HG03039 (cell line): ENCODE measurements around the gene BIN2.
A peak's percentile ranks its signal among the peaks of the same experiment; 100 is the strongest.

ENCODE experiments used
- ATAC-seq: cut with Tn5 transposase; IDR thresholded peaks from one replicate; pipeline ENCODE4 v1.9.1; 2021; ENCODE audit warnings: mild to moderate bottlenecking, moderate library complexity; ENCODE audit not compliant: unreplicated experiment

The BIN2 gene

DNA sequence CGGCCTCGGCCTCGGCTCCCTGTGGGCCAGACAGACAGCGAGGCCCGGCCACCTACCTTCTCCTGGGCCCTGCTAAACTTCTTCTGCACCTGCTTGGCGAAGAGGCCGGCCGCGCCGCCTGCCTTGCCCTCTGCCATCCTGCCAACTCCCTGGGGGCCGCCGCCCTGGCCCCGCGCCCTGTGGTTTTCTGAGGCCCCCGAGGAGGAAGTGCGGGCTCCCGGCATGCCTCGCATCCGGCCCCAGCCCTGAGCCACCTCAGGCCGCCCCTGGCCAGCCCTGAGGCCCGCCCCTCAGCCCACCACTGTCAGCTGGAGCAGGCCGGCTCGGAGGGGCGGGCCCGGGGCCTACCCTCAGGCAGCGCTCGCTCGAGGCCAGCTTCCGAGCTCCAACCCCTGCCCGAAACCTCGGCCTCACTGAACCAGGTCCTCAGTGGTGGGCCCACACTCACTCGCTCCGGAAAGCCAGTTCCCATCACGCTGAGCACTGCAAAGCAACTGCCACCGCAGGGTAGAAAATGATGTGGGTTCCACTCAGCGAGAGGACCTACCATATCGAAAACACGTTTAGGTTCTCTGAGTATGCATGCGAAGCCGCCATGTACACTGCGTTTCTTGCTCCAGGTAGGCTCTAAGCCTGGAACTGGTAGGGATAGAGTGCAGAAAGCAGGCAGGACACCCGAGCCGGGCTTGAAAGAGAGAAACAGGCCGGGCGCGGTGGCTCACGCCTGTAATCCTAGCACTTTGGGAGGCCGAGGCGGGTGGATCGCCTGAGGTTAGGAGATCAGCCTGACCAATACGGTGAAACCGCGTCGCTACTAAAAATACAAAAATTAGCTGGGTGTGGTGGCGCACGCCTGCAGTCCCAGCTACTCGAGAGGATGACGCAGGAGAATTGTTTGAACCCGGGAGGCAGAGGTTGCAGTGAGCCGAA is at the start of gene BIN2:
Gene BIN2 (minus strand): TSS at position 209 of the 930 bp plus-strand sequence. CDS start 72 bp downstream, at position 137.
- ATAC-seq: peak; percentile 42

DNA sequence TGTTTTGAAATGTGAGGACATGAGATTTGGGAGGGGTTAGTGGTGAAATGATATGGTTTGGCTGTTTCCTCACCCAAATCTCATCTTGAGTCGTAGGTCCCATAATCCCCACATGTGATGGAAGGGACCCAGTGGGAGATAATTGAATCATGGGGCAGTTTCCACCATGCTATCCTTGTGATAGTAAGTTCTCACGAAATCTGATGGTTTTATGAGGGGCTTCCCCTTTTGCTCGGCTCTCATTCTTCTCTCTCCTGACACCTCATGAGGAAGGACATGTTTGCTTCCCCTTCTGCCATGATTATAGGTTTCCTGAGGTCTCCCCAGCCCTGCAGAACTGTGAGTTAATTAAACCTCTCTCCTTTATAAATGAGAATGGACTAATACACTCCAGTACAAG is 49.2 kb upstream of the BIN2 start:
- no peak for ATAC-seq

DNA sequence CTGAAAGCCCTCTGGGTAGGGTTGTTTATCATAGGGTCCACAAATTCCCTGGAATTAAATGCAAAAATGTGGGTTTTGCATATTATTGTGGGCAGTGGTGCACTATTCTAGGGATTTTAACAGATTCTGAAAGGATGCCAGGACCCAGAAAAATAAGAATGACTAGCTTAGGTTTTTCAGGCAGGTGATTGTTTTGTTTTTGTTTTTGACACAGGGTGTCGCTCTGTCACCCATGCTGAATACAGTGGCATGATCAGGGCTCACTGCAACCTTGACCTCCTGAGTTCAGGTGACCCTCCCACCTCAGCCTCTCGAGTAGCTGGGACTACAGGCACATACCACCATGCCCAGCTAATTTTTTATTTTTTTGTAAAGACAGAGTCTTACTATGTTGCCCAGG is 48.0 kb upstream of the BIN2 start:
- no peak for ATAC-seq

DNA sequence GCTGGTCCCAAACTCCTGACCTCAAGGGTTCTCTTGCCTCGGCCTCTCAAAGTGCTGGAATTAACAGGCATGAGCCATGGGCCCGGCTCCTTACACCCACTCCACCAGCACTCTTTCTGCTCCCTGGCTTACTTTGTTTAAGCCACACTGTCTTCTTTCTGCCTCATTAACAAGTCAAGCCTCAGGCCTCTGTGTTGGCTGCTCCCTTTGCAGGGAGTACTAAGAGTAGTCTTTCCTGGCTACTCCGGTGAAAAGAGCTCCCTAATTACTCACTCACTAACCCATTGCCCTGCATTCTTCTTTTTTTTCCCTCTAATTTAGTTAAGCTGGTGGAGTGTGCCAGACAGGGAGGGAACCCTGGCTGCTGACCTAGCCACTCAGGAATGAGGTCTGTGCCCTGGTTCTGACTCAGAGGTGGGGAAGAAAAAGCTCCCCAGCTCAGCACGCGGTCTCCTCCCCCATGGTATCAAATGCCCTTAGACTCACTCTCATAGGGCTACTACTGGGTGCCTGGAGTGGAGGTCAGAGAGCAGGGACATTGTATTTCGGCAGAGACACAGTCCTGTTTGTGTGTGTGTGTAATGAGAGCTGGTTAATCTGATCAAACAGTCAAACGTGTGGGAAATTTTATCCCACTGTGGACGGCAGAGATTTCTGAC is 47.5 kb upstream of the BIN2 start:
- ATAC-seq: no peak

DNA sequence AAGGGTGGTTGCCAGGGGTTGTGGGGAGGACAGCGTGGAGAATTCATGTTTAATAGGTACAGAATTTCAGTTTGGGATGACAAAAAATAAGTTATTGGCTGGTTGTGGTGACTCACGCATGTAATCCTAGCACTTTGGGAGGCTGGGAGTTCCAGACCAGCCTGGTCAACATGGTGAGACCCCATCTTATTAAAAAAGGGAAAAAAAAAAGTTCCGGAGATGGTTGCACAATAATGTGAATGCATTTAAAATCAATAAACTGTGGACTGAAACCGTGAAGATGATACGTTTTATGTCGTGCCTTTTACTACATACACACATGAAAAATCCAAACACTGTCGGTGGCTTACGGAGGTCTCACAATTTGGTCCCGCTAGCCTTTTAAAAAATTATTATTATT is 46.7 kb upstream of the BIN2 start:
- no peak for ATAC-seq

DNA sequence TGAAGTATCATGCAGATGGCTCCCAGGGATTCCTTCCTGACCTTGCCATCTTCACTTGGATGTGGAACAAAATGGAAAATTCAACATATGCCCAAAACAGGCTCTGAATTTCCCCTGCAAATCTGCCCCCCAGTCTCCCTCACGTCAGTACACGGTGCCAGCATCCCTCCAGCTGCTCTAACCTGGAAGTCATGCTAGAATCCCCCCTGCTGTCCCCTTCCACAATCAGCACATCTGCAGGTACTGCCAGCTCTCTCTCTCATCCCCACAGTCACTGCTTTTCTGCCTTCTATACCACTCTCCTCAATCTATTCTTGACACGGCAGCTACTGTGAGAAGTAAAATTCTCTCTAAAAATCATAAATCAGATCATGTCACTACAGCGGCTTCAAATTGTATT is 45.6 kb upstream of the BIN2 start:
- ATAC-seq: no peak

DNA sequence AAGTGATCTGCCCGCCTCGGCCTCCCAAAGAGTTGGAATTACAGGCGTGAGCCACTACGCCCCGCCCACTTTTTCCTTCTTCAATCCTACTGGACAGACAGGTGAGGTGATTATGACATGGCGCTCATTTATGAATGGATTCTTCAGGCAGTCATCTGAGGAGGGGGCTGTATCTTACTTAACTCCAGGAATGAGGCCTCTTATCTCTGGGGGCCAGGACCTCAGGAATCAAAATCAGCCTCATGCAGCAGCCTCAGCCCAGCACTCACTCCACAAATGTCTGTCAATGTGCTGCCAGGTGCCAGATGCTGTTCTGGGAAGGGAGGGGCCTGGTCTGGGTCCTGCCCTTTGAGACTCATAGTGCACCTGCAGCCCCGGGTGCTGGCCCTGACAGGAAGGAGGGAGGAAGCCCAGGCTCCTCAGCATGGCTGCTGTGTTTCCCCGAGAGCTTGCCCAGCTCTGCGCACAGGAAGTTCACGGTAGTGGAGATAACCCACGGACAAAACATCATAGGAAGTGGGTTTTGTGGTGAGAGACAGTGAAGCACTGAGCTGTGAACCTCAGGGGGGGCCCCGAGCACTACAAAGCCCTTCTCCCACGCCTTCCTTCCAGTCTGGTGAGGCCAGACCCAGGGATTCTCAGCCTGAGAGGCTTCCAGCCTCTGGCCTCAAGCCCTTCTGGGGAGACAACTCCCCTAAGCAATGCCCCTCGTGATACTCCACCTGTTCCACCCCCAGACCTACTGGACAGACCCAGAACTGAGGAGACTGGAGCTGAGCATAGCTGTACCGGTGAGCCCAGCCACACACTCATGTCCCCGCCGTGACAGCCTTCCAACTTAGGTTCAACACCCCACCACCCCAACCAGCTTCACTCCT is 44.9 kb upstream of the BIN2 start:
- peak; percentile 94 for ATAC-seq

DNA sequence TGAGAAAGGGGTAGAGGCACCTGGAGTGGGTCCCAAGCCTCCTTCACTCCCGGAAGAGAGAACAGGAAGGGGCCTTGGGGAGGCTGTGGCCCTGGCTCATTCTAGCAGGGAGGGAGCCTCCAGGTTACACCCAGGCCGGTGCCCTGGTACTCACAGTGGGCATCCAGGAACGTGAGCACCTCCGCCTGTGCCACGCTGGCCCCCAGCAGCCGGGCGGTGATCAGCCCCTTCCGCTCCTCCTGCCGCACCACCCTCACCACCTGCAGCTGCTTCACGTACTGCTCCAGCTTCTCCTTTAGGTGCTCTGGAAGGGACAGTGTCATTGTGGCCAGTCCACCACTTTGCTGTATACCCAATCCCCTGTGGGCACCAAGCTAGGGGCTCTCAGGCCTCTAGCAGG is 41.3 kb upstream of the BIN2 start:
- no peak for ATAC-seq

DNA sequence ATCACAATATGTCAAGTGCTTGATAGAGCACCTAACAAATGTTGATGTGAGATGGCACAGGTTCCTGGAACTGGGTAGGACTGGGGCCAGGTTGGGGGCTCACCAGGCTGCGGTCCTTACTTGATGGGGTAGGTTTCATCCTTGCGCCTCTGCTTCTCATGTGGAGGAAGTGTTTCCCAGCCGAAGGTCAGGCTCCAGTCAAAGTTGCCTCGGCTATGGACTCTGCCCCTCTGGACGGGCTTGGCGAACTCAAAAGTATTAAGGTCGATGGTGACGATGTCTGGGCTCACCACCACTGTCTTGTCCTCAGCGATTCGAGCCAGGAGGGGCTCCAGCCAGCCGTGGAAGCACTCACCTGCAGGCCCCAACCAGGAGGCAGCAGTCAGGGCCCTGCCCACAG is 40.0 kb upstream of the BIN2 start:
- ATAC-seq: no peak

DNA sequence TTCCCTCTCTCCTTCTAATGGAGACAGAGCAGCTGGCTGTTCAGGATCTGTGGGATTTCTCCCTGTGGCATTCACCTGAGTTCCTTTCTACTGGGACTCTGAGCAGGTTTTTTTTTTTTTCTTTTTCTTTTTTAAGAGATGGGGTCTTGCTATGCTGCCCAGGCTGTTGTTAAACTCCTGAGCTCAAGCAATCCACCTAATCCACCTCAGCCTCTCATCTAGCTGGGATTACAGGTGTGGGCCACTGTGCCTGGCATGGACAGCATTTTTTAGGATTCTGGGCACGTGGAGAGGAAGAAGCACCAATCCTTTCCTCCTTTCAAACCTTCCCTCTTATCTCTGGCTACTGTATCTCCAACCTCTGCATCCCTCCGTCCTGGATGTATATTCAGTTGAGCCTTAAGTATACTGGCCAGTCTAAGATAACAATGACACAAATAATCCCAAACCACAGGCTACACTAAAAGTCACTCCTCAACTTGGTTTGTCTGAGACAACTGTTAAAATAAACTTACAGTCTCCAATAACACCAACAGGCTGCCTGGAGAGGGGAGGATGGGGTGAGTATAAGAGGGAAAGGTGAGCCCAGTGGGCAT is 38.9 kb upstream of the BIN2 start:
- no peak for ATAC-seq

DNA sequence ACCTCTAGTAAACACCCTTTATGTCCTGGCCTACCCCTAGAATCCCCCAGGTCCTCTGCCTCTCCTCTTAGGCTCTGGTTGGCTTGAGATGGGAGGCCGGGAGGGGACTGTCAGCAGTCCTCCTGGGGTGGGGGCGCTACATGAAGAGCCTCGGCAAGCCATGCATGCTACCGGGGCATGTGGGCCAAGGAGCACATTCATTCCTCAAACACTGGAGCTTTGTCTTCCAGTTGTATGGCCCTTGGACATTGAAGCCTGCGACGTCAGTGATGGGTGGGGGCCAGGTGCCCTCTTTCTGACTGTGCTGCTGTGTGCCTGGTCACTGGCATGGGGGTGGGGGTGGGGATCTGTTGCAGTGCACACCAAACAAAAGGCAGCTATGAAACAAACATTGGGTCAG is 38.3 kb upstream of the BIN2 start:
- ATAC-seq: no peak

DNA sequence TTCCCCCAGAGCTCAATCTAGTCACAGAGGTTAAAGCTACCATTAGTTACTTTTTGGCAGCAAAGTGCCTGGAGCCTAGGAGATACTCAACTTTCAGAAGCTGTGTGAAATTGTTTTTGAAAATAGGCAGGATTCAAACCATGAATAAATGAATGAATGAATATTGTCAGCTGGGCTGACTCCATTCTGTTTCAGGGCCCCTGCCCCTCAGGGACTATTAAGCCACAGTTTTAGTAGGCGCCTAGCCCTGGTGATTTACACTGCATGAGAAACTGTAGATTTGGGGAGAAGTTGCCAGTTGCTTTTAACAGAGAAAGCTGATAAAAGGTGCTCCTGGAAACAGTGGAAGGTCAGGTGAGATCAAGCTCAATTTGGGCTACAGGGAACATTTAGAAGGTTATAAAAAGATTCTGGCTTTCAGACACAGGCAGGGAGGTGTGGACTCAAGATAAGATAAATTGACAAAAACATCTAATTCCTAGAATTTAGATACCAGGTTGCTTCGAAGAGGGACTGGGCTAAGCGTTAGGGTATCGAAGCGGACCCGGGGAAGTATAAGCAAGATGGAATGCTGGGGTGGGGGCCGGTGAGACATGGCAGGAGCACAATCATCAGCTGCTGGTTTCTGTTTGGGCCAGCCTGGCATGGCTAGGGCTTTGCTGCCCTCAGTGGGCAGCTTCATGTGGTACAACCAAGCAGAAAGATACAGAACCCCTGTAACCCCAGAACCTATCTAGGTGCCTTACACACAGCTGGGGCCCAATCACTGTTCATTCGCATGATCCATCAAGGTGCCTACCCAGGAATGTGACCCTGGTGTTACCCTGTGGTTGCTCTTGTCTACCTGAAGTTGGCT is 37.4 kb upstream of the BIN2 start:
- no peak for ATAC-seq

DNA sequence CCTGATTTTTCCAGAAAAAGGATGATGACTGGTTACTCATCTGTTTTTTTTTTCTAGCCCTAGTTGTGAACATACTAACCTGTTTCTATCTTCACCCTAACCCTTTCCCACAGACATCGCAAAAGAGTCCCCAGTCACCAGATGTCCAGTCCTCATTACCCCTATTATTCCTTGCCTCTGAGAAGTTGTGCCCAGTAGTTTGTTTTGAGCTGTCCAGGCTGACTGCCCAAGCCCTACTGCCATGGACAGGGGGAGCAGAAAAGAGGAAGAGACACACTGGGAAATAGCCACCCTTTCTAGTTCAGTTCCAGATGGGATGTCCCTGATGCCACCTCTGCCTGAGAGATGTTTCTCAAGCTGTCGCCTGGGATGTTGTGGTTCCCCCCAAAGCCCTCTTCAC is 36.3 kb upstream of the BIN2 start:
- ATAC-seq: no peak

DNA sequence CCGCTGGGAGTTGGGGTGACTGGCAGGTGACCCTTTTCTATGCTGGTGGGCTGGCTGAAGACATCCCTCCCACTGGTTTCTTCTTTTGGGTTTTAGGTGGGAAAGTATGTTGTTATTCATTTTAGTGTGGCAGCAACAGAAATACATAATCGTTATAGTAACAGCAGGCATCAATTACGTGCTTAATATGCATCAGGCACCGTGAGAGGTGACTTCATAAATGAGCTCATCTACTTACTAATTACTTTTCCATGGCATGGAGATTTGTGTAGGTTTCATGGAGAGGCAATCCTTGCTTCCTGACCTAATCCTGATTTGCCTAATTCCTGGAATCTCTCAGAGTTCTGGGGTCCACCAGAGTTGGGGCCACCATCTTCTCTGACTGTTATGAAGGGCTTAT is 35.9 kb upstream of the BIN2 start:
- no peak for ATAC-seq

DNA sequence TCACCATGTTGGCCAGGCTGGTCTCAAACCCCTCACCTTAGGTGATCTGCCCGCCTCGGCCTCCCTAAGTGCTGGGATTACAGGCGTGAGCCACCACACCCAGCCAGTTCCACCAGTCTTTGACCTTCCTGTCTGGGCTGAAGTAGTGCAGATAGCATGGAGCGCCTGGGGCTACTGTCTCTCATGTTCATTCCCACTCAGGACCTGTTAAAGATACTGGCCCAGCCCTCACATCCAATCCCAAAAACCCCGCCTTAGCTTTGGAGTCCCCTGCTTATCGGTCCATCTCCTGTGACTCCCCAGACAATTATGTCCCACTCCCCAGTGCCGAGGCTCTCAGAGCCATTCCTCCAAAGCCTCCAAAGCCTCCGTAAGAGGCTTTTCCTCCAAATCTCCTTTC is 34.5 kb upstream of the BIN2 start:
- no peak for ATAC-seq

DNA sequence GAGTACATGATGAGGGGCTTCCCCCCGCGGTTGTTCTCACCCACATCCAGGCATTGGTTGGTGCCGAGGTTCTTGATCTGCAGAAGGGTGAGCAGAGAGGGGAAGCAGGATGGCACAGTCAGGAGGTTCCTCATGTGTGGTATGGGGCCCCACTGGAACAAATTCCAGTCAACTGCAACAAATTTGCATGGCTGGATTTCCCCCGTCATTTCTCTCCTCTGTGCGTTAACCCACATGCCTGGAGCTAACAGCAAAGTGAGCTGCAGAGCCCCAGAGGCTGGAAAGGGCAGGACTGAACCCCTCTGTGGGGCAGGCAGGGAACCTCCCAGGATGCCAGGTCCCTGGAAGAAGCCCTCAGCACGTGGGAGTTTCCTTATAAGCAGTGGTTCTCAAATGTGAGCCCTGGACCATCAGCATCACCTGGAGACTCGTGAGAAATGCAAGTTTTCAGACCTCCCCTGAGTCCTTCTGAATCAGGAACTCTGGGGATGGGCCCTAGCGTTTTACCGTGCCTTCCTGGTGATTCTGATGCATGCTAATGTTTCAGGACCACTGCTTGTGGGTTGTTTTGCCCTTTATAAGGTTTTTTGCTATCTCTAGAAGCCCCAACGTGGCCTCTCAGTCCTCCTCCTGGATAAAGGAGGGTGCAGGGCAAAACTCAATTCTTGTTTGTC is 33.5 kb upstream of the BIN2 start:
- peak; percentile 53 for ATAC-seq

DNA sequence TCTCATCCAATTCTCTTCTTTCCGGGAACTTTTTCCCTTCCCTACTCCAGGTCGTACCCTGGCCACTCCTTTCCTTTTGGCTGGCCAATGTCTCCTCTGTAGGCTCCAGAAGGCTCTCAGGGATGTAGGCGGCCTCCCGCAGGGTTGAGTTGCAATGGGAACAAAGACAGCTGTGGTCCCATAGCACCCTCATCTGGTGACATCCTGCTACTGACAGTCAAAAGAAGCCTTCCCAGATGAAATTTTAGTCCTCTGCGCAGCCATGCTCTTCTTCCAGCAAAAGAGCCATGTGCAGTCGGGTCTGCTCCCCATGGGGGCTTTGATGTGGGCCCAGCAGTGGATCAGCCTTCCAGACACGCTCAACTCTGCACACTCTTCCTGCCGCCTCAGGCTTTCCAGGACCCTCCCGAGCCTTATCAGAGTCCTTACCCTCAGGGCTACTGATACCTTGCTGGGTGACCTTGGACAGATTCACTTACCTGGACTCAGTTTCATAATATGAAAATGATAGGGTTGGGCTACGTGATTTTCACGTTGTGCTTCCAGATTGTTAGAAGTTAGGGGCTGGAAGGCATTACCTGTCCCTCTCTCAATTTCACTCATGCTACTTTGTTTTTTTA is 28.0 kb upstream of the BIN2 start:
- no peak for ATAC-seq

DNA sequence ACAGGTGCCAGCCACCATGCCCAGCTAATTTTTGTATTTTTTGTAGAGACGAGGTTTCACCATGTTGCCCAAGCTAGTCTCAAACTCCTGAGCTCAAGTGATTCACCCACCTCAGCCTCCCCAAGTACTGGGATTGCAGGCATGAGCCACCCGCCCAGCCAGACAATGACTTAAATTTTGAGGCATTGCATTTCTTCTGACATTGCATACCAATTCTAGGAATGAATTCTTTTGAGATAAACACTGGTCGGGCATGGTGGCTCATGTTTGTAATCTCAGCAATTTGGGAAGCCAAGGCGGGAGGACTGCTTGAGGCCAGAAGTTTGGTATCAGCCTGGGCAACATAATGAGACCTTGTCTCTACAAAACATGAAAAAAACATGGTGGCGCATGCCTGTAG is 25.1 kb upstream of the BIN2 start:
- no peak for ATAC-seq

DNA sequence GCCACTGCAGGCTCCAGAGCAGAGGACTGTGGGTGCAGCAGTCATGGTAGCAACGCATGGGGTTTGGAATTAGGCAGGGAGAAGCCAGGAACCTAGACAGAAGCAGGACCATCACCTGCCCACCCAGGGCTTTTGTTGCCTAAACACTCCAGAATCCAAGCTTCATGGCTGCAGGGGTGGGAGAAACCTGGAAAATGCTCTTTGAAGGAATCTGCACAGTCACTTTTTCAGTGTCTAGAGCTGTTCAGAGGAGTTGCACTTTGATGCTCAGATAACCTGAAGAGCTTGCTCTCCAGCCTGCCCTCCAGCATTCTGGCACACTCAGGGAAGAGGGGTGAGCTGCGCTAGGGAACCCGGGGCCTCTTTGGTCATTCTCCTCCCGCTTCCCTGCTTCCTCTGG is 24.1 kb upstream of the BIN2 start:
- no peak for ATAC-seq
